Fibroblast of lung (primary cell): Measurements from ENCODE around the gene BCL2. TPM values are rescaled to one million over a fixed set of nuclear protein-coding genes. Genes with fewer than 3 reads are reported as not detected.
A peak's percentile ranks its signal among the peaks of the same experiment; 100 is the strongest.

Experiments used
- DNase-seq, 2 donors: peaks; one replicate each; pipeline versions ENCODE4 v3.0.0 to v3.0.0-alpha.2; 2010; ENCODE audit warnings: low read depth in 2 of 2
- H2AFZ ChIP-seq: 2 replicates; pipeline ENCODE4 v1.5.1; 2012; ENCODE audit warnings: low read length, control low read depth, inconsistent platforms
- H3K27ac ChIP-seq: 2 replicates; pipeline ENCODE4 v1.5.1; 2011; ENCODE audit warnings: low read length, control low read depth; ENCODE audit not compliant: insufficient read depth
- H3K27me3 ChIP-seq: 2 replicates; pipeline ENCODE4 v1.5.1; 2011; ENCODE audit warnings: mild to moderate bottlenecking, low read length; ENCODE audit not compliant: control insufficient read depth, insufficient read depth
- H3K36me3 ChIP-seq: 2 replicates; pipeline ENCODE4 v1.5.1; 2011; ENCODE audit warnings: low read length; ENCODE audit not compliant: control insufficient read depth, insufficient read depth
- H3K4me1 ChIP-seq: 2 replicates; pipeline ENCODE4 v1.5.1; 2011; ENCODE audit warnings: low read length; ENCODE audit not compliant: control insufficient read depth, insufficient read depth; ENCODE audit errors: extremely low read depth
- H3K4me2 ChIP-seq: 2 replicates; pipeline ENCODE4 v1.5.1; 2011; ENCODE audit warnings: low read length, control low read depth; ENCODE audit not compliant: insufficient read depth; ENCODE audit errors: extremely low read depth
- H3K4me3 ChIP-seq, 4 experiments: fragments of 200-600 bp in 1 of 4; sonication (generic) in 1 of 4; replicated peaks in 1 of 4; 2 replicates each; pipeline ENCODE4 v1.5.1; 2011 to 2016; ENCODE audit warnings: low read length in 4 of 4, low read depth in 3 of 4, mild to moderate bottlenecking in 3 of 4, control low read depth in 2 of 4, inconsistent platforms in 1 of 4, mixed read lengths in 1 of 4; ENCODE audit not compliant: insufficient read depth in 1 of 4; ENCODE audit errors: control extremely low read depth in 1 of 4
- H3K79me2 ChIP-seq: 2 replicates; pipeline ENCODE4 v1.5.1; 2012; ENCODE audit warnings: mild to moderate bottlenecking, low read length, inconsistent platforms; ENCODE audit not compliant: control insufficient read depth, insufficient read depth
- H3K9ac ChIP-seq: 2 replicates; pipeline ENCODE4 v1.5.1; 2011; ENCODE audit warnings: mild to moderate bottlenecking, low read length, control low read depth; ENCODE audit not compliant: insufficient read depth
- H3K9me3 ChIP-seq: 2 replicates; pipeline ENCODE4 v1.5.1; 2012; ENCODE audit warnings: low read depth, low read length; ENCODE audit not compliant: control insufficient read depth, insufficient read depth
- H4K20me1 ChIP-seq: 2 replicates; pipeline ENCODE4 v1.5.1; 2011; ENCODE audit warnings: low read length; ENCODE audit not compliant: control insufficient read depth, insufficient read depth; ENCODE audit errors: extremely low read depth
- CTCF ChIP-seq, 2 donors: IDR thresholded peaks in 1 of 2; conservative IDR thresholded peaks in 1 of 2; 1 replicate in 1 of 2; 2 replicates in 1 of 2; pipeline ENCODE4 v1.5.1; 2011 to 2012; ENCODE audit warnings: low read length in 2 of 2, control low read depth in 1 of 2, inconsistent platforms in 1 of 2, low read depth in 1 of 2, mild to moderate bottlenecking in 1 of 2
- EZH2 ChIP-seq: IDR thresholded peaks from 2 replicates; pipeline ENCODE4 v1.5.1; 2012; ENCODE audit warnings: low read length, control low read depth, mild to moderate bottlenecking; ENCODE audit errors: missing control alignments
- polyA plus RNA-seq, 2 donors: library from polyadenylated mRNA; depleted of rRNA in 1 of 2; stranded (reverse) in 1 of 2; unstranded in 1 of 2; fragments of >200 nt; gene quantifications; 2 replicates each; pipeline ENCODE4 v1.2.1, GENCODE V29; 2011 to 2012; ENCODE audit warnings: missing spikeins in 1 of 2
- total RNA-seq: library from RNA; depleted of rRNA; stranded (reverse); fragments of >200 nt; gene quantifications from 2 replicates; pipeline ENCODE4 v1.2.1, GENCODE V29; 2014

The BCL2 gene
- total and polyA plus RNA-seq, 2 donors (not counting 1 experiment from before 2014, with no cell fraction given), result 1.5 to 3.6 TPM

GRCh38 chr18:63309422-63309821, 10.1 kb downstream of the BCL2 start:
- Histone ChIP-seq H3K4me3 (no peak overlapping the region), H2AFZ (no peak overlapping the region), H3K9ac (no peak overlapping the region), H3K27me3 (no peaks in the 10 kb centered on the region), H3K27ac (no peak overlapping the region), H3K36me3 (no peaks in the 10 kb centered on the region), H3K9me3 (no peaks in the 10 kb centered on the region), H3K4me2 (no peak overlapping the region), H3K79me2 (no peaks in the 10 kb centered on the region), H4K20me1 (no peaks in the 10 kb centered on the region), H3K4me1 (no peaks in the 10 kb centered on the region)
- no peak for DNase-seq
- TF ChIP-seq CTCF (conservative IDR thresholded peaks at IDR 0.05 in 1 of 2, IDR thresholded peaks at IDR 0.05 in 1 of 2; ENCODE audit: low read depth in 1 of 2, low read length in 2 of 2) (no peak), EZH2 (no peak)

GRCh38 chr18:63307551-63308200, 11.9 kb downstream of the BCL2 start:
- Histone ChIP-seq H3K4me1 (no peaks in the 10 kb centered on the region), H3K9ac (no peak overlapping the region), H3K9me3 (no peaks in the 10 kb centered on the region), H4K20me1 (no peaks in the 10 kb centered on the region), H3K36me3 (no peaks in the 10 kb centered on the region), H3K27ac (no peak overlapping the region), H3K27me3 (no peaks in the 10 kb centered on the region), H3K4me2 (no peak overlapping the region), H3K4me3 (no peak overlapping the region), H3K79me2 (no peaks in the 10 kb centered on the region), H2AFZ (no peak overlapping the region)
- TF ChIP-seq EZH2 (no peak), CTCF (conservative IDR thresholded peaks at IDR 0.05 in 1 of 2, IDR thresholded peaks at IDR 0.05 in 1 of 2; ENCODE audit: low read depth in 1 of 2, low read length in 2 of 2) (no peak)
- DNase-seq, result peak; percentile 15 to 22

- no peaks in the 10 kb centered on the region for H3K27me3 ChIP-seq
- no peak overlapping the region for H2AFZ ChIP-seq
- no peak for DNase-seq
- no peaks in the 10 kb centered on the region for H4K20me1 ChIP-seq
- H3K79me2 ChIP-seq, result no peaks in the 10 kb centered on the region
- H3K9ac ChIP-seq, result no peak overlapping the region
- no peak overlapping the region for H3K4me3 ChIP-seq
- no peaks in the 10 kb centered on the region for H3K9me3 ChIP-seq
- H3K27ac ChIP-seq, result no peak overlapping the region
- H3K36me3 ChIP-seq, result no peaks in the 10 kb centered on the region
- no peaks in the 10 kb centered on the region for H3K4me1 ChIP-seq
- no peak overlapping the region for H3K4me2 ChIP-seq
- no peak for TF ChIP-seq CTCF (conservative IDR thresholded peaks at IDR 0.05 in 1 of 2, IDR thresholded peaks at IDR 0.05 in 1 of 2; ENCODE audit: low read depth in 1 of 2, low read length in 2 of 2)
- TF ChIP-seq EZH2, result no peak
Measured at GRCh38 chr18:63306819-63307550, 12.6 kb downstream of the BCL2 start.
